PFSK-1 (cell line): Measurements from ENCODE around the gene TMEM119.

Experiments
- FOXP2 ChIP-seq: optimal IDR thresholded peaks from 2 replicates; pipeline ENCODE3; 2011; ENCODE audit warnings: borderline replicate concordance, control low read depth, inconsistent platforms; ENCODE audit not compliant: insufficient read depth; ENCODE audit errors: extremely low read length, extremely low read depth
- POLR2AphosphoS5 ChIP-seq: IDR thresholded peaks from 2 replicates; pipeline ENCODE4 v1.6.1; 2012; ENCODE audit warnings: low read depth, mild to moderate bottlenecking, control low read depth, low read length, moderate library complexity
- SIN3A ChIP-seq: IDR thresholded peaks from 2 replicates; pipeline ENCODE4 v1.6.1; 2012; ENCODE audit warnings: mild to moderate bottlenecking, low read length, moderate library complexity, borderline replicate concordance; ENCODE audit not compliant: insufficient read depth
- TAF1 ChIP-seq: IDR thresholded peaks from 2 replicates; pipeline ENCODE4 v1.6.1; 2012; ENCODE audit warnings: low read length, control low read depth, borderline replicate concordance; ENCODE audit not compliant: insufficient read depth
- TF ChIP-seq, protein P1 (sequence below), 2 experiments: IDR thresholded peaks; 2 replicates each; pipeline versions ENCODE4 v1.6.1 to v1.8.0; 2011 to 2012; ENCODE audit warnings: low read depth in 2 of 2, low read length in 2 of 2, control low read depth in 1 of 2, inconsistent platforms in 1 of 2, mild to moderate bottlenecking in 1 of 2, moderate library complexity in 1 of 2; ENCODE audit not compliant: insufficient read depth in 1 of 2

TMEM119 gene

DNA sequence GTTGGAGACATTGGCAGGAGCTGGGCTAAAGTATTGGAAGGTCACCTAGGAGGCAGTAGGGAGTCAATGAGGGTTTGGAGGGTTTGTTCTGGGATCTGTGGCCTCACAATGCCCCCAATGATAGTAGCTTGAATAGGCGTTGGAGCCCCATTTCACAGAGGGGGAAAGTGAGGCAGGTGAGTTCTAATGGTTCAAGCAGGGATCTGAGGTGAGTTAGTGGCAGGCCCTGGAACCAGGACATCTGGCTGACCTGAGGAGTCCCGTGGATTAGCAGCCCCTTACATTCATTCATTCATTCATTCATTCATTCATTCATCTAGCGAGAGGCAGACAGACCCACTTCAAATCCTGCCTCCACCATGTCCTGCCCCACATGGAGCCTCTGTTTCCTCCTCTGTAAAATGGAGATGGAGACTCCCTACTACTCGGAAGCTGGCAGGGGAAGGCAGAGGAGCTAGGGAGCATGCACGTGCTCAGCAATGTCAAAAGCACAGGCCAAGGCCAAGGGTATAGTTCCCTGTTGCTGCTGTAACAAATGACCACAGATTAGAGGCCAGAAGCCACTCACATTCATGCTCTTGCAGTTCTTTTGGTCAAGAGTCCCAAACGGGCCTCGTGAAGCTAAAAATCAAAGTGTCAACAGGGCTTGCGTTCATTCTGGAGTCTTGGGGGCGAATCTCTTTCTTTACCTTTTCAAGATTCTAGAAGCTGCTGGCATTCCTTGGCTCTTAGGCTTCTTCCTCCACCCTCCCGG is 2.2 kb upstream of the TMEM119 start:
- no peak for TF ChIP-seq POLR2AphosphoS5
- TF ChIP-seq, protein P1, sequence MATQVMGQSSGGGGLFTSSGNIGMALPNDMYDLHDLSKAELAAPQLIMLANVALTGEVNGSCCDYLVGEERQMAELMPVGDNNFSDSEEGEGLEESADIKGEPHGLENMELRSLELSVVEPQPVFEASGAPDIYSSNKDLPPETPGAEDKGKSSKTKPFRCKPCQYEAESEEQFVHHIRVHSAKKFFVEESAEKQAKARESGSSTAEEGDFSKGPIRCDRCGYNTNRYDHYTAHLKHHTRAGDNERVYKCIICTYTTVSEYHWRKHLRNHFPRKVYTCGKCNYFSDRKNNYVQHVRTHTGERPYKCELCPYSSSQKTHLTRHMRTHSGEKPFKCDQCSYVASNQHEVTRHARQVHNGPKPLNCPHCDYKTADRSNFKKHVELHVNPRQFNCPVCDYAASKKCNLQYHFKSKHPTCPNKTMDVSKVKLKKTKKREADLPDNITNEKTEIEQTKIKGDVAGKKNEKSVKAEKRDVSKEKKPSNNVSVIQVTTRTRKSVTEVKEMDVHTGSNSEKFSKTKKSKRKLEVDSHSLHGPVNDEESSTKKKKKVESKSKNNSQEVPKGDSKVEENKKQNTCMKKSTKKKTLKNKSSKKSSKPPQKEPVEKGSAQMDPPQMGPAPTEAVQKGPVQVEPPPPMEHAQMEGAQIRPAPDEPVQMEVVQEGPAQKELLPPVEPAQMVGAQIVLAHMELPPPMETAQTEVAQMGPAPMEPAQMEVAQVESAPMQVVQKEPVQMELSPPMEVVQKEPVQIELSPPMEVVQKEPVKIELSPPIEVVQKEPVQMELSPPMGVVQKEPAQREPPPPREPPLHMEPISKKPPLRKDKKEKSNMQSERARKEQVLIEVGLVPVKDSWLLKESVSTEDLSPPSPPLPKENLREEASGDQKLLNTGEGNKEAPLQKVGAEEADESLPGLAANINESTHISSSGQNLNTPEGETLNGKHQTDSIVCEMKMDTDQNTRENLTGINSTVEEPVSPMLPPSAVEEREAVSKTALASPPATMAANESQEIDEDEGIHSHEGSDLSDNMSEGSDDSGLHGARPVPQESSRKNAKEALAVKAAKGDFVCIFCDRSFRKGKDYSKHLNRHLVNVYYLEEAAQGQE (IDR thresholded peaks at IDR 0.05; ENCODE audit: insufficient read depth in 1 of 2, low read depth in 2 of 2, low read length in 2 of 2) = no peak
- TF ChIP-seq TAF1 = no peak
- no peak for TF ChIP-seq FOXP2
- TF ChIP-seq SIN3A = no peak

DNA sequence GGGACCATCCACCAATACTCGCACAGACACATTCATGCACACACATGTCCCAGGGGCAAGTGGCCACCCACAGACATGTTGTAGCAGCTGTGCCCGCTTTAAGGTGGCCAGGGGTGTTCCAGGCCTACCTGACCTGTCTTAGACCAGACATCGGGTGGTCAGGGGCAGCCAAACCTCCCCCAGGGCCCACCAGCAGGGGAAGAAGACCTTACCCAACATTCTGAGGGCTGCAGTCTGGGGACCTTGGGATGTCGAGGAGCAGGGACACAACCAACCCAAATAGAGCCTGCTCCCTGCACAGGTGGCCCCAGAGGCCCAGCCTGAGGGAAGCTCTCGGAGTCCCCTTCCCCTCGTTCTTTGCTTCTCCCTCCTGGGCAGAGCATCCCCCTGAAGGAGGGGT is 1.7 kb upstream of the TMEM119 start:
- TF ChIP-seq FOXP2 (no peak), TAF1 (no peak), POLR2AphosphoS5 (no peak), SIN3A (no peak)
- TF ChIP-seq, protein P1 (IDR thresholded peaks at IDR 0.05; ENCODE audit: insufficient read depth in 1 of 2, low read depth in 2 of 2, low read length in 2 of 2) = no peak

DNA sequence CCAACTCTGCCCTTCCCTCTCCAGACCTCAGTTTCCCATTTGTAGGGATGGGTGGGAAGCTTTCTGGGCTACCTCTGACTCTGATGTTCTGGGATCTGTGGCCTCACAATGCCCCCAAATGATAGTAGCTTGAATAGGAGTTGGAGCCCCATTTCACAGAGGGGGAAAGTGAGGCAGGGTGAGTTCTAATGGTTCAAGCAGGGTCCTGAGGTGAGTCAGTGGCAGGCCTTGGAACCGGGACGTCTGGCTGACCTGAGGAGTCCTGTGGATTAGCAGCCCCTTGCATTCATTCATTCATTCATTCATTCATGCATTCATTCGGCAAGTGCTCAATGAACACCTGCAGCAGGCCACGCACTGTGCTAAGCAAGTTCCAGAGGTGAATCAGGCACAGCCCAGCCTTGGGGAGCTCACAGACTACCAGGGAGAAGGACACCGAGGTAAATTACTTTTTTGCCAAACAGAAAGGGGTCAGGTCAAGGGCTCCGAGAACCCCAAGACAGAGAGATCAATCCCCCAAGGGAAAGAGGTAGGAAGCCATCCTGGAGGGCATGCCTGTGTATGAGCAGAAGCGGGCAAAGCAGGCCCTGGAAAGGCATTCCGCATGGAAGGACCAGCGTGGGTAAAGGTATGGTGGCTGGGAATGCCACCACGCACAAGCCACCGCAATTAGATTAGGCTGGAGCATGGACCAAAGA is 818 bp upstream of the TMEM119 start:
- TF ChIP-seq FOXP2 (no peak), TAF1 (no peak), POLR2AphosphoS5 (no peak), SIN3A (no peak)
- TF ChIP-seq, protein P1 (IDR thresholded peaks at IDR 0.05; ENCODE audit: insufficient read depth in 1 of 2, low read depth in 2 of 2, low read length in 2 of 2) = no peak

DNA sequence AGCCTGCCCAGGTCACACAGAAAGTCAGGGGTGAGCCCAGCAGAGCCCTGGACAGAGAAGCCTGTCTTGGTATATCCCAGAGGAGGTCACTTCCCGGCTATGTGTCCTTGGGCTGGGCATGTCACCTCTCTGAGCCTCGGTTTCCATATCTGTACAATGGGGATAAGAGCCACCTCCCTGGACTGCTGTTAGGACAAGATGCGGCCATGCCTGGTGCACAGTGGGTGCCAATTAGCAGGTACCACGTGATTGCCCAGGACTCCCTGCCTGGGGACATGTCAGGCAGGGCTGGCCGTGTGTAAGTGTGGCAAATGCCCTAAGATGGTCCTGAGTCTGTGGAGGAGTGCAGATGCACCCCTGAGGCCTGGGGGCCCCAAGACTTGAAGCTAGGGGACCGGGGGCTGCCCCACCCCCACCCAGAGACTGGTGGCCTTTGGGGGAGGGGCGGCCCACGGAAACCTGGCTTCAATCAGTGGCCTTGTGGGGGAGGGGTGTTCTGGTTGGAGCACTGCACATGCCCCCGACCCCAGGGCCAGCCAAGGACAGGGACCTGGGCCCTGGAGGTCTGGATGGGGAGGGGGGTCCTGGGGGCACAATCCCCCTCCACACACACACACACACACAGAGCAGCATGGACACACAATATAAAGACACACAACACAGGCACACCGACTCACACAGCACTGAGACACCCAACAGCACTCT is 878 bp downstream of the TMEM119 start:
- TF ChIP-seq FOXP2 (no peak), POLR2AphosphoS5 (no peak), TAF1 (no peak), SIN3A (no peak)
- TF ChIP-seq, protein P1 (IDR thresholded peaks at IDR 0.05; ENCODE audit: insufficient read depth in 1 of 2, low read depth in 2 of 2, low read length in 2 of 2) = no peak
